Stimulated activated CD8-positive, alpha-beta memory T cell treated with anti-CD3 and anti-CD28 coated beads, Interleukin-12 subunit alpha, Interleukin-12 subunit beta, amount 100 ng/mL, for 24 hours (primary cell): ENCODE measurements around the gene NFATC2.
"Not testable (repeated sequence)": the region's sequence is repeated elsewhere in the genome, so short reads cannot be mapped to it uniquely, and the experiment has no call there.

ENCODE experiments used
- DNase-seq: peaks from one replicate; pipeline ENCODE4 v3.0.0-alpha.2; 2020; ENCODE audit errors: extremely low read depth

Gene NFATC2

DNA sequence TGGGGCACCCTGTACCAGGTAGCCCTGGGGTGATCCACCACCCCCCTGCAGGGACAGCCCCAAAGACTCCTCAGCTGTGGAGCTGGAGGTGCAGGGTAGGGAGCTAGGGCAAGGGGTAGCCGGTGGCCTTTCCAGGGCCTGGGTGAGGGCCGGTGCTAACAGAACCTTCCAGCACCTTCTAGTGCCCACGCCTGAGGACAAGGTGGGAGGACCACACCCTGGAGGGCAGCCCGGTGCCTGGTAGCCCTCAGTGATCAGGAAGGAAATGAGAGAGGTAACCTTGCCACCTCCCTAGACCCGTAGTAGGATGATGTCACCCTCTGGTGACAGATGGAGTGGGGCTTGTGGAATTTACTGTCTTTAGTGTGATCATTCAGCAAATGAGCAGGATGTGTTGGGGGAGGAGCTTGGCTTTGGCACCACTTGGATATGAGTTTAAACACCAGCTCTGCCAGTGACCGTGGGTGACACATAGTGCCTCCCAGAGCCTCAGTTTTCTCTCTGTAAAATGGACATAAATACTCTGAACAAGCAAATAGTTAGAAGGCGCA, 187.7 kb downstream of the NFATC2 start:
- no peak for DNase-seq

GRCh38 chr20:51354191-51354768, 188.2 kb downstream of the NFATC2 start:
- DNase-seq = no peak

- DNase-seq = no peak
Observed at GRCh38 chr20:51353491-51353890, 189.0 kb downstream of the NFATC2 start.

GRCh38 chr20:51352791-51353190, 189.7 kb downstream of the NFATC2 start:
- no peak for DNase-seq

- no peak for DNase-seq
Observed at GRCh38 chr20:51350941-51351631, 191.4 kb downstream of the NFATC2 start.

DNA sequence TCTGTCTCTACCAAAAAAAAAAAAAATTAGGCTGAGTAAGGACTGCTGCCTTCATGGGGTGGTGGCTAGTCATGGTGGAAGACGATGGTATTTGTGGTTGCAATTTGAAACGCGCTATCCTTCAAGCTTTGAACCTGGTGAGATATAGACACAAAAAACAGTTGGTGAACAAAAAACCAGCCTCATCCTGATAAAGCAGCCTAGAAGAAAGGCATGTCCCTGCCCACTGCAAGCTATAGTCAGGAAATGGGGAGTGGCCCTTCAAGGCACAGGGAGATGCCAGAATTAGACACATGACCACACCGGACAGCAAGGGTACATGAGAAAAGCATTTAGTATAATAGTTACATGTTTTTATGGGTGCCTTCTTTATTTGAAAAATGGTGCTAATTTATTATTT, 193.6 kb downstream of the NFATC2 start:
- no peak for DNase-seq

DNA sequence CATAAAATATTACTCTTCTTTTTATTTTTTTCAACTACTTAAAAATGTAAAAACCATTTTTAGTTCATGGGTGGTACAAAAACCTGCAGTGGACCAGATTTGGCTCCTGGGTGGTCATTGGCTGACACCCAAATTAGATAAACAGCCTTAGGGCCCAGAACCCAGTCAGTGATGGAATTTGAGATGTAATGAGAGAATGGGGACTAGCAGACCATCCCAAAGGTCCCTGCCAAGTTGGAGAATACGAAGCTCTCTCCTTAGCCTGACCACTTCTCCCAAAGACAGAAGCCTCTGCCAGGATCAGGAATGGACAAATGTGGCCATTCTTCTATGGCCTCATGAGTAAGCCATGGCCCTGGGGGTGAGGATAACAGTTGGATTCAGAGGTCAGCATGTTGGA, 194.7 kb downstream of the NFATC2 start:
- DNase-seq = no peak

- no peak for DNase-seq
Observed at GRCh38 chr20:51346686-51347485, 195.6 kb downstream of the NFATC2 start.

DNA sequence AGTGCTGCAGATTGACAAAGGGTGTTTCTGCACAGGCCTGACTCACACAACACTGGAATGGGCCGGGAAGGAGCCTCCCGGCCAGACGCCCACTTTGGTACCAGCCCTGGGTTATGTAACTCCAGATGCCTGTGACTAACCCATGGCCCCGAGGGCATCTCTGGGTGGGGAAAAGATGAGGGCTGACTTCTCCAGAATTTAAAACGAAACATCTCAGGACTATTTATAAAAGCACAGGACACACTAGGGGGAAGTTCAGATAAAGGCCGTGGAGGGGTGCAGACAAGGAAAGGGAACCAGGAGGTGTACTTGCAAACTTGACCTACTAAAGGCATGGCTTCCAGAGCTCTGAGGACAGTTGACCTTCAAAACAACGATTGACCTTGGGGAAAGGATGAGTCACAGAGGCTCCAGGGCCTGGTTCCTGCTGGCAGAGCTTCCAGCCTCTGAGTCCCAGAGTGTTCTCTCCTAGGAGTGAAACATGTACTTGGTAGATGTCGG, 196.9 kb downstream of the NFATC2 start:
- no peak for DNase-seq

GRCh38 chr20:51343802-51344201, 198.7 kb downstream of the NFATC2 start:
- not testable (repeated sequence) for DNase-seq

- no peak for DNase-seq
Observed at GRCh38 chr20:51342510-51343236, 199.8 kb downstream of the NFATC2 start.

- no peak for DNase-seq
Observed at GRCh38 chr20:51341581-51341980, 200.9 kb downstream of the NFATC2 start.

DNA sequence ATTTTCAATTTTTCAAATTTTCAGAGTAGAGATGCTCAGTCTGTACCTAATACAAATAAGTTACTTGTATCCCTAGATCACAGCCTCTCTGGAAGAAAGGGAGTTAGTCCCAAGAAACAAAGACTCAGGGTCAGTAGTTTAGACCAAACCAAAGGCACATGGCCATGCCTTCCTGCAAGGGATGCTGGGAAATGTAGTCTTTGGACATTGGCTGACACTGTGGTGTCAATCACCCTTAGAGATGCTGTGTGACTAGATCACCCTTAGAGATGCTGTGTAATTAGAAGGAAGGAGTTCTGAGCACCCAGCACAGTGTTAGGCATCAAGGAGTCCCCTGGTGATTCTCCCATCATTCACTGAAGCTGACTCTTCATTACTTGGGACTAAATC, 202.1 kb downstream of the NFATC2 start:
- DNase-seq = no peak

- no peak for DNase-seq
Observed at GRCh38 chr20:51339721-51340450, 202.6 kb downstream of the NFATC2 start.

DNA sequence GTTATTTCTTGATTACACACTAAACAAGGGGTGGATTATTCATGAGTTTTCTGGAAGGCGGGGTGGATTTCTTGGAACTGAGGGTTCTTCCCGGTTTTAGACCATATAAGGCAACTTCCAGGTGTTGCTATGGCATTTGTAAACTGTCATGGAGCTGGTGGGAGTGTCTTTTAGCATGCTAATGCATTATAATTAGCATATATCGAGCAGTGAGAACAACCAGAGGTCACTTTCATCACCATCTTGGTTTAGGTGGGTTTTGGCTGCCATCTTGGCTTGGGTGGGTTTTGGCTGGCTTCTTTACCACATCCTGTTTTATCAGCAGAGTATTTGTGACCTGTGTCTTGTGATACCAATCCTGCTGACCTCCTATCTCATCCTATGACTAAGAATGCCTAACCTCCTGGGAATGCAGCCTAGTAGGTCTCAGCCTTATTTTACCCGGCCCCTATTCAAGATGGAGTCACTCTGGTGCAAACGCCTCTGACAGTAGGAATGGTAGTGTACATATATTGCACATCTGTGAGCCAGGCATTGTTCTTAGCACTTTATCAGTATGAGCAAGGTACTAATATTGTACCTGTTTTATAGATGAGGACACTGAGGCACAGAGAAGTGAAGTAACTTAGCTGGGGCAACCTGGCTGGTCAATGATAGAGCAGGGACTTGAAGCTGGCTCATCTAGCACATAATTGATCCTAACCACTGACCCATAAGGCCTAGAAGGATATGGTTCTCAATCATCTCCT, 203.7 kb downstream of the NFATC2 start:
- DNase-seq = no peak

DNA sequence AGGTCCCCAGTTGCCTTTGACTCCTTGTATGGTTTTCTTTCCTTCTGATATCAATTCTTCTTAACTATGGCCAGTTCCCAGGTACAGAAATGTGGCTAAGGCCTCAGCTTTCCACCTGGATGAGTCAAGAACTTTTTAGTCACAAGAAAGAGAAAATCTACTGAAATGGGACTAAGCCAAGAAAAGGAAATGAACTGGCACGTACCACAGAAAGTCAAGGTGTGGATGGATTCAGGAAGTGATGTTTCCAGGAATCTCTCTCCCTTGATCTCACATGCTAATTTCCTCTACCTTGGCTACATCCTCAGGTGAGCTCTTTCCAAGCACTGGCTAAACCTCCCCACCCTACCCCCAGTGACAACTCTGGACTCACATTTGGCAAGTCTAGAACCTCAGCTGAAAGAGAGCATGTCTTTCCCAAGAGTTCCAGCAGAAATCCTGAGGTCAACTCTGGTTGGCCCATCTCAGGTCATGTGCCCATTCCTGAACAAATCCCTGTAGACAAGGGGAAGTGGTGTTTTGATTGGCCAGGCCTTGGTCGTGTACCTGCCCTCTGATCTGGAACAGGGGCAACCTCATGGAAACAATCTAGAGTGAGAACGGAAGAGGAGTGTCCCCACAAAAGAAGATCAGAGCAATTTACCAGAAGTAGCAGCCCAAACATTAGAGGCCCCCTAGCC, 205.3 kb downstream of the NFATC2 start:
- no peak for DNase-seq
